K562 (cell line): ENCODE measurements around the gene ZFP30. TPM values are rescaled to one million over a fixed set of nuclear protein-coding genes. Genes with fewer than 3 reads are reported as not detected.

Experiments used
- ATAC-seq: fragments of 200-7000 bp; cut with Tn5 transposase; 3 replicates; pipeline ENCODE4 v1.9.1; 2020; ENCODE audit warnings: moderate library complexity
- BruUV-seq: library from RNA; stranded (reverse); fragments of 400-500 nt; replicated peaks from 2 replicates; lab custom pipeline; 2021; lab: Mats Ljungman, UMichigan
- CTCF ChIA-PET: fragments of 300-600 bp; formaldehyde crosslinking; extraction: SDS; loops from one replicate; lab custom pipeline; 2021; ENCODE audit warnings: low intra/inter-chr PET ratio; lab: Yijun Ruan, JAX
- POLR2A ChIA-PET: fragments of 300-600, 350-650 bp; sonication (Branson Sonifier 250); formaldehyde crosslinking; extraction: SDS; loops from one replicate; lab custom pipeline; 2021; ENCODE audit warnings: antibody characterized with exemption, inconsistent platforms; lab: Yijun Ruan, JAX
- DNase-seq, 4 experiments: peaks; one replicate each; pipeline versions ENCODE4 v3.0.0 to v3.0.0-alpha.2; 2011 to 2018; ENCODE audit warnings: low spot score in 3 of 4, mixed read lengths in 3 of 4; ENCODE audit errors: extremely low read depth in 1 of 4
- FAIRE-seq: peaks from 2 replicates; lab custom pipeline; 2011; peaks lifted over from hg19 to GRCh38; lab: Jason Lieb, UNC
- H2AFZ ChIP-seq: 2 replicates; pipeline ENCODE4 v1.6.0; 2011; ENCODE audit warnings: low read depth, low read length, control low read depth, inconsistent platforms
- H3K27ac ChIP-seq: fragments of 200-600 bp; 3 replicates; pipeline ENCODE4 v1.8.0; 2011; ENCODE audit warnings: low read depth, mild to moderate bottlenecking, control low read depth, inconsistent platforms, low read length, moderate library complexity, mixed read lengths; ENCODE audit errors: extremely low read depth
- H3K27me3 ChIP-seq, 2 experiments: fragments of 300-600 bp in 1 of 2; 2 replicates in 1 of 2; 3 replicates in 1 of 2; pipeline versions ENCODE4 v1.6.0 to v1.8.0; 2011; ENCODE audit warnings: inconsistent platforms in 2 of 2, low read length in 2 of 2, mild to moderate bottlenecking in 1 of 2, mixed read lengths in 1 of 2, moderate library complexity in 1 of 2; ENCODE audit not compliant: control insufficient read depth in 2 of 2, insufficient read depth in 2 of 2
- H3K36me3 ChIP-seq: fragments of 300-600 bp; 3 replicates; pipeline ENCODE4 v1.8.0; 2011; ENCODE audit warnings: mild to moderate bottlenecking, low read length, inconsistent platforms; ENCODE audit not compliant: control insufficient read depth, insufficient read depth
- H3K4me1 ChIP-seq, 2 experiments: fragments of 200-600 bp in 1 of 2; replicated peaks in 1 of 2; 2 replicates in 1 of 2; 3 replicates in 1 of 2; pipeline versions ENCODE4 v1.5.1 to v1.8.0; 2011; ENCODE audit warnings: inconsistent platforms in 2 of 2, low read length in 2 of 2, mild to moderate bottlenecking in 1 of 2, mixed read lengths in 1 of 2, moderate library complexity in 1 of 2; ENCODE audit not compliant: control insufficient read depth in 2 of 2, insufficient read depth in 2 of 2
- H3K4me2 ChIP-seq: 2 replicates; pipeline ENCODE4 v1.6.1; 2011; ENCODE audit warnings: low read length, control low read depth, inconsistent platforms, mixed read lengths; ENCODE audit not compliant: insufficient read depth
- H3K4me3 ChIP-seq: fragments of 200-600 bp; sonication (generic), shearing (Covaris generic); 2 replicates; pipeline ENCODE4 v1.5.1; 2016; ENCODE audit warnings: control low read depth, inconsistent platforms
- H3K79me2 ChIP-seq: fragments of 200-600 bp; 3 replicates; pipeline ENCODE4 v1.8.0; 2011; ENCODE audit warnings: low read length, inconsistent platforms; ENCODE audit not compliant: control insufficient read depth, insufficient read depth
- H3K9ac ChIP-seq, 2 experiments: 2 replicates each; pipeline versions ENCODE4 v1.6.0 to v1.6.1; 2011; ENCODE audit warnings: low read depth in 2 of 2, low read length in 2 of 2, control low read depth in 1 of 2, inconsistent platforms in 1 of 2, mild to moderate bottlenecking in 1 of 2, mixed read lengths in 1 of 2; ENCODE audit not compliant: insufficient read depth in 1 of 2
- H3K9me1 ChIP-seq: one replicate; pipeline ENCODE4 v1.6.0; 2011; ENCODE audit warnings: inconsistent platforms, mild to moderate bottlenecking, low read length, moderate library complexity; ENCODE audit not compliant: control insufficient read depth, insufficient read depth
- H3K9me3 ChIP-seq: replicated peaks from 2 replicates; pipeline ENCODE4 v1.5.1; 2011; ENCODE audit warnings: low read depth, low read length, inconsistent platforms; ENCODE audit not compliant: control insufficient read depth, insufficient read depth
- H4K20me1 ChIP-seq: replicated peaks from 2 replicates; pipeline ENCODE4 v1.6.1; 2011; ENCODE audit warnings: low read length, inconsistent platforms, mixed read lengths; ENCODE audit not compliant: control insufficient read depth, insufficient read depth
- ESRRA ChIP-seq: fragments of 450-650 bp; IDR thresholded peaks from 2 replicates; pipeline ENCODE4 v1.6.1; 2014; ENCODE audit warnings: low read depth, mild to moderate bottlenecking, moderate library complexity, borderline replicate concordance
- MAFF ChIP-seq: IDR thresholded peaks from 2 replicates; pipeline ENCODE4 v1.6.1; 2012; ENCODE audit warnings: low read length, improper control_type of control experiment
- NELFE ChIP-seq: IDR thresholded peaks from 2 replicates; pipeline ENCODE4 v1.6.1; 2011; ENCODE audit warnings: mild to moderate bottlenecking; ENCODE audit not compliant: insufficient read depth, insufficient read length
- STAG1 ChIP-seq: sonication (generic); formaldehyde crosslinking; IDR thresholded peaks from 2 replicates; pipeline ENCODE4 v1.5.0; 2020; ENCODE audit warnings: missing genetic modification reagents, borderline replicate concordance
- ZNF165 ChIP-seq: fragments of 250-450 bp; sonication (Bioruptor Pico); IDR thresholded peaks from 2 replicates; pipeline ENCODE4 v1.4.0; 2020; ENCODE audit warnings: borderline replicate concordance
- ZNF217 ChIP-seq: sonication (generic); formaldehyde crosslinking; IDR thresholded peaks from 2 replicates; pipeline ENCODE4 v1.8.0; 2022; ENCODE audit warnings: mild to moderate bottlenecking, missing genetic modification reagents
- WGBS: fragments of 100-300 bp; shearing (Covaris generic); methylation state at CpG from one replicate; pipeline ENCODE4 v1.1.6; 2016; ENCODE audit warnings: low coverage, mixed read lengths; ENCODE audit not compliant: insufficient coverage; ENCODE audit errors: missing lambda C conversion rate; 5-methylcytosine and 5-hydroxymethylcytosine counted together
- in situ Hi-C: fragments of 300-500 bp; cut with MboI; formaldehyde crosslinking; loops from 4 replicates; pipeline ENCODE4 v1.15.0; 2018; ENCODE audit warnings: inconsistent platforms, mixed read lengths
- intact Hi-C: fragments of 100-400 bp; cut with micrococcal nuclease; formaldehyde crosslinking; loops from 2 replicates; pipeline ENCODE4 v1.14.2; 2022
- polyA plus RNA-seq, 8 experiments: library from polyadenylated mRNA; depleted of rRNA in 4 of 8; stranded (reverse) in 5 of 8; unstranded in 3 of 8; fragments of >200 nt; fragmentation: Nextera tagmentation in 2 of 8; fragmentation: Illumina TruSeq in 1 of 8; extraction: Ambion mirVana in 2 of 8; extraction: Trizol in 1 of 8; gene quantifications; 2 replicates each; pipeline versions ENCODE4 v1.2.1 to v1.2.3, GENCODE V29; 2011 to 2014; ENCODE audit warnings: inconsistent platforms in 1 of 8, missing spikeins in 1 of 8
- total RNA-seq, 7 experiments: library from RNA; depleted of rRNA in 6 of 7; stranded (reverse); fragments of >200 nt in 6 of 7; fragmentation: Illumina TruSeq in 2 of 7; extraction: Trizol in 2 of 7; gene quantifications; 2 replicates each; pipeline versions ENCODE4 v1.2.1 to v1.2.3, GENCODE V29; 2011 to 2021; ENCODE audit warnings: low replicate concordance in 1 of 7
- TF ChIP-seq, protein P1 (sequence below): IDR thresholded peaks from 2 replicates; pipeline ENCODE4 v1.6.1; 2014; ENCODE audit warnings: antibody characterized with exemption

Gene ZFP30
- total and polyA plus RNA-seq, 9 of the 15 experiments (the other 6 are each of a cell fraction or from before 2014, with no cell fraction given) = 1.1 to 11.3 (median 4.9) TPM

- no peak overlapping the region for H3K4me3 ChIP-seq
- no peak overlapping the region for H3K9ac ChIP-seq
- H2AFZ ChIP-seq = no peak overlapping the region
- H3K4me2 ChIP-seq = no peak overlapping the region
- FAIRE-seq = no peak
- no peaks in the 10 kb centered on the region for H4K20me1 ChIP-seq
- peaks cover 4% of the 10 kb centered on the region; the same call in 2 of the 3 replicates for H3K36me3 ChIP-seq
- no peaks in the 10 kb centered on the region for H3K27me3 ChIP-seq
- peaks cover 1% of the 10 kb centered on the region; the same call in 1 of the 2 replicates for H3K9me3 ChIP-seq
- whole genome bisulfite sequencing = 40% methylated on average over 6 of the region's 6 CpGs
- in situ Hi-C loops = no loop called here
- no peaks in the 10 kb centered on the region for H3K4me1 ChIP-seq
- ChIA-PET POLR2A (no interaction called here), CTCF (no interaction called here)
- intact Hi-C loops = no loop called here
- ATAC-seq = no peak
- no peak for DNase-seq
- H3K79me2 ChIP-seq = no peaks in the 10 kb centered on the region
- BruUV-seq = no TSS peak
- TF ChIP-seq NELFE (no peak), ZNF165 (CRISPR knock-in tag) (no peak), ZNF217 (CRISPR knock-in tag) (no peak), STAG1 (no peak), MAFF (no peak), ESRRA (no peak)
- TF ChIP-seq, protein P1, sequence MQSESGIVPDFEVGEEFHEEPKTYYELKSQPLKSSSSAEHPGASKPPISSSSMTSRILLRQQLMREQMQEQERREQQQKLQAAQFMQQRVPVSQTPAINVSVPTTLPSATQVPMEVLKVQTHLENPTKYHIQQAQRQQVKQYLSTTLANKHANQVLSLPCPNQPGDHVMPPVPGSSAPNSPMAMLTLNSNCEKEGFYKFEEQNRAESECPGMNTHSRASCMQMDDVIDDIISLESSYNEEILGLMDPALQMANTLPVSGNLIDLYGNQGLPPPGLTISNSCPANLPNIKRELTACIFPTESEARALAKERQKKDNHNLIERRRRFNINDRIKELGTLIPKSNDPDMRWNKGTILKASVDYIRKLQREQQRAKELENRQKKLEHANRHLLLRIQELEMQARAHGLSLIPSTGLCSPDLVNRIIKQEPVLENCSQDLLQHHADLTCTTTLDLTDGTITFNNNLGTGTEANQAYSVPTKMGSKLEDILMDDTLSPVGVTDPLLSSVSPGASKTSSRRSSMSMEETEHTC = no peak
- no peaks in the 10 kb centered on the region for H3K9me1 ChIP-seq
- H3K27ac ChIP-seq = no peak overlapping the region
Measured at GRCh38 chr19:37698216-37698615, 43.0 kb upstream of the ZFP30 start.
